Prostate gland (tissue), 2 donors: ENCODE results near the gene WDR5.

Source experiments
- CTCF ChIP-seq, 4 experiments: fragments of 200-600 bp in 2 of 4; fragments of 450-650 bp in 2 of 4; sonication (generic) in 2 of 4; IDR thresholded peaks; 1 replicate in 3 of 4; 2 replicates in 1 of 4; pipeline ENCODE4 v1.5.1; 2016 to 2019; ENCODE audit warnings: antibody characterized with exemption in 4 of 4, mild to moderate bottlenecking in 2 of 4, moderate library complexity in 2 of 4
- POLR2A ChIP-seq: fragments of 450-650 bp; IDR thresholded peaks from one replicate; pipeline ENCODE4 v1.6.1; 2016; ENCODE audit warnings: antibody characterized with exemption, mild to moderate bottlenecking
- POLR2AphosphoS5 ChIP-seq: sonication (generic); formaldehyde crosslinking; IDR thresholded peaks from one replicate; pipeline ENCODE4 v1.6.1; 2017; ENCODE audit warnings: antibody characterized with exemption

- TF ChIP-seq CTCF (IDR thresholded peaks at IDR 0.05) (no peak), POLR2A (no peak), POLR2AphosphoS5 (no peak)
These were observed 25.8 kb downstream of the WDR5 start for GRCh38 chr9:134161647-134162046.
